Sigmoid colon (tissue), 7 donors: ENCODE results near the gene MAPT. TPM values are rescaled to one million over a fixed set of nuclear protein-coding genes. Genes with fewer than 3 reads are reported as not detected.

Experiments
- DNase-seq: peaks from one replicate; pipeline ENCODE4 v3.0.0-alpha.2; 2019
- H3K27ac ChIP-seq, 4 donors: fragments of 200-600 bp; sonication (generic); one replicate each; pipeline ENCODE4 v1.5.1; 2016 to 2019; ENCODE audit warnings: mild to moderate bottlenecking in 1 of 4
- H3K27me3 ChIP-seq, 3 donors: fragments of 200-600 bp; sonication (generic); one replicate each; pipeline ENCODE4 v1.5.1; 2019; ENCODE audit warnings: mild to moderate bottlenecking in 1 of 3
- H3K36me3 ChIP-seq, 4 donors: fragments of 200-600 bp; sonication (generic); one replicate each; pipeline ENCODE4 v1.5.1; 2016 to 2019
- H3K4me1 ChIP-seq, 4 donors: fragments of 200-600 bp; sonication (generic); one replicate each; pipeline ENCODE4 v1.5.1; 2017 to 2019
- H3K4me3 ChIP-seq, 4 donors: fragments of 200-600 bp; sonication (generic); one replicate each; pipeline ENCODE4 v1.5.1; 2017 to 2019; ENCODE audit warnings: mild to moderate bottlenecking in 2 of 4, moderate library complexity in 1 of 4
- H3K9me3 ChIP-seq, 4 donors: fragments of 200-600 bp in 3 of 4; sonication (generic) in 3 of 4; one replicate each; pipeline versions ENCODE4 v1.5.1 to v1.6.1; 2013 to 2019
- EP300 ChIP-seq, 4 donors: sonication (generic); formaldehyde crosslinking; IDR thresholded peaks; one replicate each; pipeline ENCODE4 v1.6.1; 2017; ENCODE audit warnings: antibody characterized with exemption in 4 of 4
- POLR2A ChIP-seq, 2 donors: fragments of 450-650 bp; IDR thresholded peaks; one replicate each; pipeline ENCODE4 v1.6.1; 2016; ENCODE audit warnings: antibody characterized with exemption in 2 of 2, mild to moderate bottlenecking in 2 of 2, moderate library complexity in 2 of 2
- POLR2AphosphoS5 ChIP-seq, 4 donors: sonication (generic); formaldehyde crosslinking; IDR thresholded peaks; one replicate each; pipeline ENCODE4 v1.6.1; 2017; ENCODE audit warnings: antibody characterized with exemption in 4 of 4
- WGBS, 2 donors: extraction: QIAGEN DNeasy Blood & Tissue Kit; methylation state at CpG; one replicate each; pipeline ENCODE4 v1.1.7; 2013; 5-methylcytosine and 5-hydroxymethylcytosine counted together
- intact Hi-C: fragments of 100-400 bp; cut with DNase I; formaldehyde crosslinking; loops from one replicate; pipeline ENCODE4 v1.15.1; 2023
- polyA plus RNA-seq, 3 donors: library from polyadenylated mRNA; stranded (reverse); fragments of 200-250 nt; gene quantifications; one replicate each; pipeline ENCODE4 v1.2.3, GENCODE V29; 2013
- total RNA-seq, 4 donors: library from RNA; depleted of rRNA; stranded (reverse); fragments of >200 nt; gene quantifications; one replicate each; pipeline ENCODE4 v1.1.0, GENCODE V29; 2016
- TF ChIP-seq, protein P1 (sequence below), 4 experiments: fragments of 450-650 bp in 3 of 4; fragments of 200-600 bp in 1 of 4; IDR thresholded peaks; one replicate each; pipeline ENCODE4 v1.5.1; 2016 to 2019; ENCODE audit warnings: antibody characterized with exemption in 4 of 4, mild to moderate bottlenecking in 3 of 4, moderate library complexity in 2 of 4
- donor health status: healthy with polysubstance abuse.
- donor health status: Bipolar disorder and iron deficiency.
- donor health status: healthy.

The MAPT gene
- total and polyA plus RNA-seq, 7 donors: 0.60 to 20.5 (median 10.9) TPM; not detected in 1

DNA sequence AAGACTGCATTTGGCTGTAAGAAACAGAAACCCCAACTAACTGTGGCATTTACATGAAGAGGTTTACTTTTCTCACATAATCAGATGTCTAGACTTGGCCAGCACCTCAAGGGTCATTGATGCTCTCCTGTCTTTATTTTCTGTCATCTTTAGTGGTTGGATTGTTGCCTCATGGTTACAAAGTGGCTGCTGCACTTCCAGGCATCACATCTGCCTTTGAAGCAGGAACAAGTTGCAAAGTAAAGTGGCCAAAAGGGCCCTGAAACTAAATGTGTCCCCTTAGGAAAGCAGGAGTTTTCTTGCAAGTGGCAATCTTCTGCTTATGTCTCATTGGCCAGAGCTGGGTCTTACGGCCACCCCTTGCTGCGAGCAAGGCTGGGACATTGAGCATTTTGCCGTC is 78.2 kb downstream of the MAPT start:
- 90% methylated on average over 3 of the region's 3 CpGs for WGBS, 2 donors

GRCh38 chr17:45973099-45973780 is 78.9 kb downstream of the MAPT start:
- TF ChIP-seq POLR2A (IDR thresholded peaks at IDR 0.05) (no peak), POLR2AphosphoS5 (IDR thresholded peaks at IDR 0.05) (peak; percentile 76 to 94 (median 83)), EP300 (IDR thresholded peaks at IDR 0.05) (peak in 3 of 4 donors; percentile 6 to 86 (median 10))
- TF ChIP-seq, protein P1, sequence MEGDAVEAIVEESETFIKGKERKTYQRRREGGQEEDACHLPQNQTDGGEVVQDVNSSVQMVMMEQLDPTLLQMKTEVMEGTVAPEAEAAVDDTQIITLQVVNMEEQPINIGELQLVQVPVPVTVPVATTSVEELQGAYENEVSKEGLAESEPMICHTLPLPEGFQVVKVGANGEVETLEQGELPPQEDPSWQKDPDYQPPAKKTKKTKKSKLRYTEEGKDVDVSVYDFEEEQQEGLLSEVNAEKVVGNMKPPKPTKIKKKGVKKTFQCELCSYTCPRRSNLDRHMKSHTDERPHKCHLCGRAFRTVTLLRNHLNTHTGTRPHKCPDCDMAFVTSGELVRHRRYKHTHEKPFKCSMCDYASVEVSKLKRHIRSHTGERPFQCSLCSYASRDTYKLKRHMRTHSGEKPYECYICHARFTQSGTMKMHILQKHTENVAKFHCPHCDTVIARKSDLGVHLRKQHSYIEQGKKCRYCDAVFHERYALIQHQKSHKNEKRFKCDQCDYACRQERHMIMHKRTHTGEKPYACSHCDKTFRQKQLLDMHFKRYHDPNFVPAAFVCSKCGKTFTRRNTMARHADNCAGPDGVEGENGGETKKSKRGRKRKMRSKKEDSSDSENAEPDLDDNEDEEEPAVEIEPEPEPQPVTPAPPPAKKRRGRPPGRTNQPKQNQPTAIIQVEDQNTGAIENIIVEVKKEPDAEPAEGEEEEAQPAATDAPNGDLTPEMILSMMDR (IDR thresholded peaks at IDR 0.05): no peak
- 41 to 72% methylated on average over 12 of the region's 12 CpGs for WGBS, 2 donors
- DNase-seq: peak; percentile 85
- intact Hi-C loops: no loop called here
- Histone ChIP-seq H3K4me3 (no peak overlapping the region), H3K27ac (peak overlapping the region in 3 of 4 donors; percentile 31 to 68 (median 61)), H3K27me3 (no peaks in the 10 kb centered on the region), H3K4me1 (peaks cover 0 to 17% (median 8%) of the 10 kb centered on the region in 4 donors), H3K9me3 (no peaks in the 10 kb centered on the region), H3K36me3 (no peaks in the 10 kb centered on the region)

More for the DNA sequence above, 78.2 kb downstream of the MAPT start:
- no peak for TF ChIP-seq EP300 (IDR thresholded peaks at IDR 0.05)
- intact Hi-C loops: no loop called here
- peak overlapping the region in 3 of 4 donors; percentile 31 to 68 (median 61) for H3K27ac ChIP-seq
- no peaks in the 10 kb centered on the region for H3K36me3 ChIP-seq
- peaks cover 0 to 17% (median 8%) of the 10 kb centered on the region in 4 donors for H3K4me1 ChIP-seq
- no peak overlapping the region for H3K4me3 ChIP-seq
- no peaks in the 10 kb centered on the region for H3K9me3 ChIP-seq
- no peak for DNase-seq
- H3K27me3 ChIP-seq: no peaks in the 10 kb centered on the region

- Histone ChIP-seq H3K27me3 (no peaks in the 10 kb centered on the region), H3K9me3 (no peaks in the 10 kb centered on the region), H3K36me3 (no peaks in the 10 kb centered on the region), H3K4me1 (peaks cover 0 to 17% (median 8%) of the 10 kb centered on the region in 4 donors), H3K4me3 (no peak overlapping the region), H3K27ac (peak overlapping the region in 3 of 4 donors; percentile 31 to 68 (median 39))
- WGBS, 2 donors: 75 to 86% methylated on average over 17 of the region's 17 CpGs
- no peak for DNase-seq
- TF ChIP-seq, protein P1 (IDR thresholded peaks at IDR 0.05): no peak
- TF ChIP-seq POLR2A (IDR thresholded peaks at IDR 0.05) (no peak), POLR2AphosphoS5 (IDR thresholded peaks at IDR 0.05) (no peak), EP300 (IDR thresholded peaks at IDR 0.05) (no peak)
- intact Hi-C loops: no loop called here
Observed at GRCh38 chr17:45973946-45974859, 79.8 kb downstream of the MAPT start.

- intact Hi-C loops: no loop called here
- Histone ChIP-seq H3K4me3 (no peak overlapping the region), H3K9me3 (no peaks in the 10 kb centered on the region), H3K27ac (no peak overlapping the region), H3K27me3 (no peaks in the 10 kb centered on the region), H3K36me3 (no peaks in the 10 kb centered on the region), H3K4me1 (peaks cover 0 to 17% (median 8%) of the 10 kb centered on the region in 4 donors)
- WGBS, 2 donors: 78 to 84% methylated on average over 10 of the region's 10 CpGs
- no peak for DNase-seq
- TF ChIP-seq POLR2A (IDR thresholded peaks at IDR 0.05) (no peak), POLR2AphosphoS5 (IDR thresholded peaks at IDR 0.05) (no peak), EP300 (IDR thresholded peaks at IDR 0.05) (no peak)
- TF ChIP-seq, protein P1 (IDR thresholded peaks at IDR 0.05): no peak
Observed at GRCh38 chr17:45974916-45975630, 80.7 kb downstream of the MAPT start.
